A375 (cell line): ENCODE measurements around the gene SS18. TPM values are rescaled to one million over a fixed set of nuclear protein-coding genes. Genes with fewer than 3 reads are reported as not detected.

Source experiments
- total RNA-seq: library from RNA; depleted of rRNA; stranded (reverse); fragments of >200 nt; shearing (Covaris generic); gene quantifications from 2 replicates; pipeline ENCODE4 v1.2.3, GENCODE V29; 2014; rRNA removed

The SS18 gene, protein sequence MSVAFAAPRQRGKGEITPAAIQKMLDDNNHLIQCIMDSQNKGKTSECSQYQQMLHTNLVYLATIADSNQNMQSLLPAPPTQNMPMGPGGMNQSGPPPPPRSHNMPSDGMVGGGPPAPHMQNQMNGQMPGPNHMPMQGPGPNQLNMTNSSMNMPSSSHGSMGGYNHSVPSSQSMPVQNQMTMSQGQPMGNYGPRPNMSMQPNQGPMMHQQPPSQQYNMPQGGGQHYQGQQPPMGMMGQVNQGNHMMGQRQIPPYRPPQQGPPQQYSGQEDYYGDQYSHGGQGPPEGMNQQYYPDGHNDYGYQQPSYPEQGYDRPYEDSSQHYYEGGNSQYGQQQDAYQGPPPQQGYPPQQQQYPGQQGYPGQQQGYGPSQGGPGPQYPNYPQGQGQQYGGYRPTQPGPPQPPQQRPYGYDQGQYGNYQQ
- 68.3 and 68.9 TPM in 2 replicates for total RNA-seq

DNA sequence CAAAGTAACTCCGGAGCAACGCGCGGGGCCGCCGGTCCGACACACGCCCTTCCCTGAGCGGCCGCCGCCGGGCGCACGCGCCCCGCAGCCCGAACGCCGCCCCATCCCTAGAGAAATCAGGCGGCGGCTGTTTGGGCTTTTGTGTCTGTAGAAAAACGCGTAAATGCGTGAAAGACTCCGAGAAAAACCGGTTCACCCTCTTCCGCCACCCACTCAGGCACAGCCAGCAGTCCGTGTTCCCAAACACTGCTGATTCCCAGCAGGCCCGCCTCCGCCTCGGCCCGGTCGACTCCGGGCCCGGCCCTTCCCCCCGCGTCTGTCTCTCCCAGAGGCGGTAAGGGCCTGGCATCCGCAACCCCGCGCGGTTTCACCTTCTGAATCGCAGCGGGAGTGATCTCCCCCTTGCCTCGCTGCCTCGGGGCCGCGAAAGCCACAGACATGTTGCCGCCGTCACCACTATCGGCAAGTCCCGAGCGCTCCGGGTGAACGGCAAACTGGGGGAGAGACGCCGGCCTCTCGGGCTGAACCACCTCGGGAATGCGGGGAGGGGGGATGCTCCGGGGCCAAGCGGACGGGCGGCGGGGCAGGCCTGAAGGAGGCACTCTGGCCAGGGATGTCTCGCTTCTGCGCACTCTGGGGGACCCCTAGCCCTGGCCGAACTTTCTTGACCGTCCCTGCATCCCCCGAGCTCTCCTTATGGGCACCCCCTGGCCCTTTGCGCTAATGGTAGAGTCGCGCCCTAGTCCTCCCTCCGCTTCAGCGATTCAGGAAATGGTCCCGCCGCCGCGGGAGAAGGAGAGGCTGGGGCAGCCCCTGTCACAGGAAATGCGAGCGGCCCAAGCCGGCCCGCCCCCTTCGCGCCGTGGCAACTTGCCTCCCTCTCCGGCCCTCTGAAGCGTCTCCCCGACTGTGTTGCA lies at the start of gene SS18:
SS18 (minus strand) TSS at position 484 of the 917 bp plus-strand sequence; CDS start at position 440, 44 bp downstream.

DNA sequence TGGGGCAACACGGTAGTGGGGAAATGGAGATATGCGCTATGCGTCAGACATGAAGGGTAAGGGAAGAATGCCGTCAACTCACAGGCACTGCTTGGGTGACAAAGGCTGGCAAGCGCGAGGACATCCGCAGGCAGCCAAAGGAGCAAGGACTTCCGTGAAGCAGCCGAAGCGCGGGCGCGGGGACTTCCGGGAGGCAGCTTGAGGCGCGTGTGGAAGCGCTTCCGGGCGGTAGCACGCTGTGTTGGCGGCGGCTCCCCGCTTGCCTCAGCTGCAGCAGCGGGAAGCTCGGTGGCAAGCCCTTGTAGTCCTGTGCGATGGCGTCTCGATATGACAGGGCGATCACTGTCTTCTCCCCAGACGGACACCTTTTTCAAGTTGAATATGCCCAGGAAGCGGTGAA lies 43.2 kb upstream of the SS18 start, which contains the start of gene PSMA8:
PSMA8 (plus strand) TSS at position 218 of the 400 bp plus-strand sequence; CDS start at position 315, 97 bp downstream.

Other genes starting within 250 kb of the SS18 start
- gene PSMA8, start 43.3 kb upstream of the SS18 start, total RNA-seq = not detected in 2 replicates
- 13.8 and 13.9 TPM in 2 replicates for gene TAF4B, start 135.8 kb upstream of the SS18 start, total RNA-seq